Vagina (tissue), 2 donors: Measurements from ENCODE around the gene SH3GLB2. TPM values are rescaled to one million over a fixed set of nuclear protein-coding genes. Genes with fewer than 3 reads are reported as not detected.

ENCODE experiments used
- DNase-seq, 2 donors: peaks; one replicate each; pipeline ENCODE4 v3.0.0-alpha.2; 2017; ENCODE audit errors: extremely low spot score in 2 of 2
- H3K27ac ChIP-seq: fragments of 200-600 bp; sonication (generic); one replicate; pipeline ENCODE4 v1.5.1; 2019
- H3K27me3 ChIP-seq: fragments of 200-600 bp; sonication (generic); one replicate; pipeline ENCODE4 v1.5.1; 2019
- H3K36me3 ChIP-seq, 2 donors: fragments of 200-600 bp; sonication (generic); one replicate each; pipeline ENCODE4 v1.5.1; 2017 to 2019
- H3K4me1 ChIP-seq: fragments of 200-600 bp; sonication (generic); one replicate; pipeline ENCODE4 v1.5.1; 2019
- H3K4me3 ChIP-seq, 2 donors: fragments of 200-600 bp; sonication (generic); 1 replicate in 1 of 2; 2 replicates in 1 of 2; pipeline ENCODE4 v1.5.1; 2016 to 2019
- H3K9me3 ChIP-seq: fragments of 200-600 bp; sonication (generic); one replicate; pipeline ENCODE4 v1.5.1; 2019
- CTCF ChIP-seq, 3 experiments: fragments of 450-650 bp in 2 of 3; fragments of 200-600 bp in 1 of 3; sonication (generic) in 1 of 3; IDR thresholded peaks; one replicate each; pipeline ENCODE4 v1.5.1; 2017 to 2019; ENCODE audit warnings: antibody characterized with exemption in 3 of 3, mild to moderate bottlenecking in 2 of 3, moderate library complexity in 2 of 3
- POLR2A ChIP-seq, 2 donors: fragments of 450-650 bp; IDR thresholded peaks; one replicate each; pipeline ENCODE4 v1.6.1; 2017; ENCODE audit warnings: antibody characterized with exemption in 2 of 2, mild to moderate bottlenecking in 2 of 2, moderate library complexity in 2 of 2
- POLR2AphosphoS5 ChIP-seq, 2 donors: sonication (generic); formaldehyde crosslinking; IDR thresholded peaks; one replicate each; pipeline ENCODE4 v1.9.0; 2017; ENCODE audit warnings: antibody characterized with exemption in 2 of 2, mild to moderate bottlenecking in 2 of 2, low read depth in 1 of 2; ENCODE audit not compliant: insufficient read depth in 1 of 2
- intact Hi-C: fragments of 100-400 bp; cut with DNase I; formaldehyde crosslinking; loops from one replicate; pipeline ENCODE4 v1.15.1; 2023
- total RNA-seq: library from RNA; depleted of rRNA; stranded (reverse); fragments of >200 nt; gene quantifications from one replicate; pipeline ENCODE4 v1.2.3, GENCODE V29; 2016

The SH3GLB2 gene
- total RNA-seq, 1 donor from 2014 or later: 86.2 TPM

- no peak overlapping the region for H3K4me3 ChIP-seq
- H3K27ac ChIP-seq: no peak overlapping the region
- no peaks in the 10 kb centered on the region for H3K9me3 ChIP-seq
- DNase-seq: no peak
- intact Hi-C loops: no loop called here
- H3K36me3 ChIP-seq: peaks cover 0 to 64% of the 10 kb centered on the region in 2 donors
- no peaks in the 10 kb centered on the region for H3K4me1 ChIP-seq
- H3K27me3 ChIP-seq: no peaks in the 10 kb centered on the region
- TF ChIP-seq POLR2AphosphoS5 (IDR thresholded peaks at IDR 0.05; ENCODE audit: insufficient read depth in 1 of 2, low read depth in 1 of 2): no peak
- no peak for TF ChIP-seq CTCF (IDR thresholded peaks at IDR 0.05)
- no peak for TF ChIP-seq POLR2A (IDR thresholded peaks at IDR 0.05)
Observed at GRCh38 chr9:129060991-129061390, 32.9 kb upstream of the SH3GLB2 start.

GRCh38 chr9:129059796-129060785 lies 32.0 kb upstream of the SH3GLB2 start:
- Histone ChIP-seq H3K4me1 (no peaks in the 10 kb centered on the region), H3K9me3 (no peaks in the 10 kb centered on the region), H3K27me3 (no peaks in the 10 kb centered on the region), H3K4me3 (no peak overlapping the region), H3K27ac (no peak overlapping the region), H3K36me3 (peaks cover 0 to 55% of the 10 kb centered on the region in 2 donors)
- no peak for DNase-seq
- intact Hi-C loops: no loop called here
- TF ChIP-seq POLR2A (IDR thresholded peaks at IDR 0.05) (no peak), CTCF (IDR thresholded peaks at IDR 0.05) (no peak), POLR2AphosphoS5 (IDR thresholded peaks at IDR 0.05; ENCODE audit: insufficient read depth in 1 of 2, low read depth in 1 of 2) (no peak)

- TF ChIP-seq POLR2A (IDR thresholded peaks at IDR 0.05): no peak
- TF ChIP-seq POLR2AphosphoS5 (IDR thresholded peaks at IDR 0.05; ENCODE audit: insufficient read depth in 1 of 2, low read depth in 1 of 2): no peak
- TF ChIP-seq CTCF (IDR thresholded peaks at IDR 0.05): no peak
- Histone ChIP-seq H3K36me3 (peaks cover 0 to 47% of the 10 kb centered on the region in 2 donors), H3K4me3 (no peak overlapping the region), H3K27me3 (no peaks in the 10 kb centered on the region), H3K9me3 (no peaks in the 10 kb centered on the region), H3K4me1 (no peaks in the 10 kb centered on the region), H3K27ac (no peak overlapping the region)
- intact Hi-C loops: no loop called here
- DNase-seq: no peak
Observed at GRCh38 chr9:129058965-129059795, 31.0 kb upstream of the SH3GLB2 start.

- no peak for DNase-seq
- intact Hi-C loops: no loop called here
- no peaks in the 10 kb centered on the region for H3K9me3 ChIP-seq
- no peak for TF ChIP-seq POLR2A (IDR thresholded peaks at IDR 0.05)
- TF ChIP-seq CTCF (IDR thresholded peaks at IDR 0.05): no peak
- no peak for TF ChIP-seq POLR2AphosphoS5 (IDR thresholded peaks at IDR 0.05; ENCODE audit: insufficient read depth in 1 of 2, low read depth in 1 of 2)
- H3K27ac ChIP-seq: no peak overlapping the region
- no peak overlapping the region for H3K4me3 ChIP-seq
- no peaks in the 10 kb centered on the region for H3K4me1 ChIP-seq
- peaks cover 0 to 25% of the 10 kb centered on the region in 2 donors for H3K36me3 ChIP-seq
- no peaks in the 10 kb centered on the region for H3K27me3 ChIP-seq
Observed at GRCh38 chr9:129054163-129054851, 26.2 kb upstream of the SH3GLB2 start.
